Middle frontal gyrus (tissue), 1 donor: ENCODE data around the gene SYNM.
A peak's percentile ranks its signal among the peaks of the same experiment; 100 is the strongest.

Experiments
- DNase-seq: peaks from one replicate; pipeline ENCODE4 v3.0.0-alpha.2; 2015; ENCODE audit warnings: low spot score; ENCODE audit errors: extremely low spot score

The SYNM gene

DNA sequence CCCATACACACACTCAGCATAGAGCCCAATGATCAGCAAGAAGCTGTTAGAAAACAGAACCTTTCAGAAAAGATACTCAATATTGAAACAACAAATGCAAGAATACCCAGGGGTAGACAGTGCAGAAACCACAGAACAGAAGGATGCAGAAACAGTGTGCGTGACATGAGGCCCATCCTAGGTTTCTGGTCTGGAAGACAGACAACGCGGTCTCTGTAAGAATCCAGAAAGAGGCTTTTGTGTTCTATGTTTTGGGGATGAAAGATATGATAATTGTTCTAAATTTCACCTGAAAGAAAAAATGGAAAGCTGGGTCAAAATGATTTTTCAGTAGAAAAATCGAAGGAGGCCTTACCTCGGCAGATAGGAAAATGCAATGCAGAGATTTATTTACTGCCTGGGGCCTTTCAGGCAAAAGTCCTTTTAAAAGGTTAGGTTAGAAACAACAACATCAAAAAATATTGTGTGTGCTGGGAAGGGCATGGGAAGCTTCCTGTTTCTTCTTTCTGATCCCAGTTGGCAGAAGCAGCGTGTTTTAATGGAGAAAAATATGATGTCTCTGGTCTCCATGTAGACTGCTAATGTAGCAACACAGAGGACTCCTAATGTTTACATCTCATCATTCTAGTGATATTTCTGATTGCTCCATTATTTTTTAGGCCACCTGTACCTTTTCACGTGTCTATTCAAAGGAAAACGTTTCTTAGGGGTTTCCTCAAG lies 17.0 kb downstream of the SYNM start:
- DNase-seq, result no peak

DNA sequence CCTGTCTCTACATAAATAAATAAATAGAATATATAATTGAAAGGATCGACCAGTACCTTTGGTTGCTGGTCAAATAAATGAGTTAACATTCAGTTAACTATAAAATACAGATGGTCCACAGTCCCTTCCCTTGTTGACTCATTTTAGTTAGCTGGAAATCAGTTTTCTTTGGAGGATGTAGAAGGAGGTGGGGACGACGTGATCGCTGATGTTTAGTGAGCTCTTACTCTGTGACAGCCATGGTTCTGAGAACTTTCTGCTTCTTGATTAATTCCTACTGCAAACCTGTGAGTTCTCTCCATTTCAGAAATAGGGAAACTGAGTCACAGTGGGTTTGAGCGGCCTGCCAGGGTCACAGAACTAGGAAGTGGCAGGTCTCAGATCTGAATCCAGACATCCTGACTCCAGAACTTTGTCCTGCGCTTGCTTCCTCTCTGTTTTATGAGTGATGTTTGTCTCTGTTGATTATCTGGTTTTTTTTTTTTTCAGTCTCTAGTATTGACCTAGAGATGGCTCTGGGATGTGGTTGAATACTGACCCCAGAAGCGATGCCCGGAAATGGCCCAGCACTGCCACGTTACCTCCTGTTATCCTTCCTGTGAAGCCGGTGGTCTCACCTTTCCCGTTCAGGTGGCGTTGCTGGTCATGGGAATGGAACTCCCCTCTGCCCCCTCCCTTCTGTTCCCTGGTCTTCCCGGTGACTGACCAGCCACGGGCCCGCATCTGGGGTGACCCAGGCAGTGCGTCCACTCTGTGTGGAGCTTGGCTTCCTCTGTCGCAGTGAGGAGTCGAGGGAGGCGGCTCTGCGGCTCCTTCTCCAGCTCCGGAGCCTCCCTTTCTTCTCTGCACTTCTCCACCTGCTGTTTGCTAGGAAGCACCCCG lies 18.2 kb downstream of the SYNM start:
- DNase-seq, result no peak

- DNase-seq, result peak; percentile 69
These were observed 19.0 kb downstream of the SYNM start for GRCh38 chr15:99123713-99124451.

DNA sequence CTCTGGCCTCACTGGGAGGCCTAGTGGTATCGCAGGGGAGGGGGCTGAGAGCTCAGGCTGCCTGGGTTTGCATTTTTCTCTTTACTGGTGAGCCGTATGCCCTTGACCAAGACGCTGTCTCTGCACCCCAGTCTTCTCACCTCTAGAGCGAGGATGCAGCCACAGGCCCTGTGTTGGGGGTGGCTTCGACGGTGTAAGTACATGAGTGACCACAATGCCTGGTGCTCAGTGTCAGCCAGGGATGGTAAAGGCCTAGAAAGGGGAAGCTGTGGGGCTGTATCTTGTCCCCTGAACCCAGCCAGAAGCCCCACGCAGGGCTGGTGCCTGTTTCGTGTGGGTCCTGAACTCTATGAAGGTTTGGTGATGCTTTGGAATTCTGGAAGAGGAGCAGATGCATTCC lies 19.8 kb downstream of the SYNM start:
- DNase-seq, result no peak

- DNase-seq, result no peak
These were observed 20.4 kb downstream of the SYNM start for GRCh38 chr15:99125061-99125891.

DNA sequence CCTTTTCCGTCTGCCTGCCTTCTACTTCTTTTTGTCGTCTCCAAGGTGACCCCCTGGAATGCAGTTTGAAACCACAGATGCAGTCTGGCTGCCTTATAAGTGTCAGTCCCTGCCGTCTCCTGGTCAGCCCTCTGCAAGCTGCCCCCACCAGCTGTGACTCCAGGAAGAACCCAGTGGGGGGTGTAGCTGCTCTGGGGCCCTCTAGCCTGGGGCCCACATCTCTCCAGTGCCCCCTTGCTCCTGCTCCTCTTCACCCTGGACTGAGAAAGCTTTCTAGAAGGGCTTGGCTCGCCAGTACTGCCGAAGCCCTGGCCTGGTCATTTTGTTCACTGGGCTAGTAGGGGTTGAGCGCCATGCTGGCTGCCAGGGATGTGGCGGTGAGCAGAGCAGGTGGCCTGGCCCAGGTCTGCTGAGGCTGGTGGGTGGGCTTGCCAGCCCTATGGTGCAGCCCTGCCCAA lies 21.3 kb downstream of the SYNM start:
- no peak for DNase-seq

GRCh38 chr15:99126930-99127329 lies 22.1 kb downstream of the SYNM start:
- no peak for DNase-seq

DNA sequence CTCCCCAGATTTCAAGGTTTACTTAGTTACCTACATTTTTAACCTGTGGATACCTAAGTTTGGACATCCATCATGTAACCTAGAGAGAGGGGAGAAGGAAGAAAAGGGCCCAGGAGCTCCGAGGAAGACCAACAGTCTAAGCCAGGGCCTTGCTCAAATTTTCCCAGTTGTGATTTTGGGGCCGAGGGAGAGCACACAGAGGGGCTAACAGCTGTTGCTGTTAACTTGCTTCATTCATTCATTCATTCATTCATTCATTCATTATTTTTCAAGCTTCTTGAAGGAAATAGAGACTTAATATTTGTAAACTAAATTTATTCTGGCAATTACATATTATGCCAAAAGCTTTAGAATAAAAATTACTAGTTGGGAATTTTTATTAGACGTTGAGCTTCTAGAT lies 22.9 kb downstream of the SYNM start:
- DNase-seq, result no peak

- no peak for DNase-seq
These were observed 23.5 kb downstream of the SYNM start for GRCh38 chr15:99128411-99128810.

DNA sequence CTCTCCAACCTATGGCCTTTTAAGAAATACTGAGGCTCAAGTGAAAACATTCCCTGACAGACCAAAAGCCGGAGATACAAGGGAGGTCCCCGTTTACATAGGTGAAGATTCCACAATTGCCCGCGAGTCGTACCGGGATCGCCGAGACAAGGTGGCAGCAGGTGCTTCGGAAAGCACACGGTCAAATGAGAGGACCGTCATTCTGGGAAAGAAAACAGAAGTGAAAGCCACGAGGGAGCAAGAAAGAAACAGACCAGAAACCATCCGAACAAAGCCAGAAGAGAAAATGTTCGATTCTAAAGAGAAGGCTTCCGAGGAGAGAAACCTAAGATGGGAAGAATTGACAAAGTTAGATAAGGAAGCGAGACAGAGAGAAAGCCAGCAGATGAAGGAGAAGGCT lies 24.8 kb downstream of the SYNM start:
- DNase-seq, result no peak

- no peak for DNase-seq
These were observed 25.4 kb downstream of the SYNM start for GRCh38 chr15:99130314-99130713.

- no peak for DNase-seq
These were observed 26.0 kb downstream of the SYNM start for GRCh38 chr15:99130765-99131440.

DNA sequence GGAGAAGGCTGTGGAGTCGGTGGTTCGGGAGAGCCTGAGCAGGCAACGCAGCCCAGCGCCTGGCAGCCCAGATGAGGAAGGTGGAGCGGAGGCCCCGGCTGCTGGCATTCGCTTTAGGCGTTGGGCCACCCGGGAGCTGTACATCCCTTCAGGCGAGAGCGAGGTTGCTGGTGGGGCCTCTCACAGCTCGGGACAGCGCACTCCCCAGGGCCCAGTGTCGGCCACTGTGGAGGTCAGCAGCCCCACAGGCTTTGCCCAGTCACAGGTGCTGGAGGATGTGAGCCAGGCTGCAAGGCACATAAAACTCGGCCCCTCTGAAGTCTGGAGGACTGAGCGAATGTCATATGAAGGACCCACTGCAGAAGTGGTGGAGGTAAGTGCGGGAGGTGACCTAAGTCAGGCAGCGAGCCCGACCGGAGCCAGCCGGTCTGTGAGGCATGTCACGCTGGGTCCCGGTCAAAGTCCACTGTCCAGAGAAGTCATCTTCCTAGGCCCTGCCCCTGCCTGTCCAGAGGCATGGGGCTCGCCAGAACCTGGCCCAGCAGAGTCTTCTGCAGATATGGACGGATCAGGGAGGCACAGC lies 26.7 kb downstream of the SYNM start:
- DNase-seq, result no peak

DNA sequence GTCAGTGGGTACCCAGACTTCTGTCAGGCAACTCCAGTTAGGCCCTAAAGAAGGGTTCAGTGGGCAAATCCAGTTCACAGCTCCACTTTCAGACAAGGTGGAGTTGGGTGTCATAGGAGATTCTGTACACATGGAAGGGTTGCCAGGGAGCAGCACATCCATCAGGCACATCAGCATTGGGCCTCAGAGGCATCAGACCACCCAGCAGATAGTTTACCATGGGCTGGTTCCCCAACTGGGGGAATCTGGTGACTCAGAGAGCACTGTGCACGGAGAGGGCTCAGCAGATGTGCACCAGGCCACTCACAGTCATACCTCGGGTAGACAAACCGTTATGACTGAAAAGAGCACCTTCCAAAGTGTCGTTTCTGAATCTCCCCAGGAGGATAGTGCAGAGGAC lies 27.2 kb downstream of the SYNM start:
- DNase-seq, result no peak

DNA sequence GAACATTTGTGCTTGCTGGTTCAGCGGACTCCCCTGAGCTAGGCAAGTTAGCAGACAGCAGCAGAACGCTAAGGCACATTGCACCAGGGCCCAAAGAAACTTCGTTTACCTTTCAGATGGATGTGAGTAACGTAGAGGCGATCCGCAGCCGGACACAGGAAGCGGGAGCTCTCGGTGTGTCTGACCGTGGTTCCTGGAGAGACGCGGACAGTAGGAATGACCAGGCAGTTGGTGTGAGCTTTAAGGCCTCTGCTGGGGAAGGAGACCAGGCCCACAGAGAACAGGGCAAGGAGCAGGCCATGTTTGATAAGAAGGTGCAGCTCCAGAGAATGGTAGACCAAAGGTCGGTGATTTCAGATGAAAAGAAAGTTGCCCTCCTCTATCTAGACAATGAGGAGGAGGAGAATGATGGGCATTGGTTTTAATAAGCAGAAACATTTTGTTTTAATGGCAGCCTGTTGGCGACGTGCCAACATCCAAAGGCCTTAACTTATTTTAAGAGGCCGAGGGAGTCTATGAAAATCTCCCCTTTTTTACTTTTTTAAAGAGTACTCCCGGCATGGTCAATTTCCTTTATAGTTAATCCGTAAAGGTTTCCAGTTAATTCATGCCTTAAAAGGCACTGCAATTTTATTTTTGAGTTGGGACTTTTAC lies 27.9 kb downstream of the SYNM start:
- no peak for DNase-seq

DNA sequence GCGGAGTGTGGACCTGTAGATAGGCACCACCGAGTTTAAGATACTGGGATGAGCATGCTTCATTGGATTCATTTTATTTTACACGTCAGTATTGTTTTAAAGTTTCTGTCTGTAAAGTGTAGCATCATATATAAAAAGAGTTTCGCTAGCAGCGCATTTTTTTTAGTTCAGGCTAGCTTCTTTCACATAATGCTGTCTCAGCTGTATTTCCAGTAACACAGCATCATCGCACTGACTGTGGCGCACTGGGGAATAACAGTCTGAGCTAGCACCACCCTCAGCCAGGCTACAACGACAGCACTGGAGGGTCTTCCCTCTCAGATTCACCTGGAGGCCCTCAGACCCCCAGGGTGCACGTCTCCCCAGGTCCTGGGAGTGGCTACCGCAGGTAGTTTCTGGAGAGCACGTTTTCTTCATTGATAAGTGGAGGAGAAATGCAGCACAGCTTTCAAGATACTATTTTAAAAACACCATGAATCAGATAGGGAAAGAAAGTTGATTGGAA lies 29.5 kb downstream of the SYNM start:
- peak; percentile 25 for DNase-seq

DNA sequence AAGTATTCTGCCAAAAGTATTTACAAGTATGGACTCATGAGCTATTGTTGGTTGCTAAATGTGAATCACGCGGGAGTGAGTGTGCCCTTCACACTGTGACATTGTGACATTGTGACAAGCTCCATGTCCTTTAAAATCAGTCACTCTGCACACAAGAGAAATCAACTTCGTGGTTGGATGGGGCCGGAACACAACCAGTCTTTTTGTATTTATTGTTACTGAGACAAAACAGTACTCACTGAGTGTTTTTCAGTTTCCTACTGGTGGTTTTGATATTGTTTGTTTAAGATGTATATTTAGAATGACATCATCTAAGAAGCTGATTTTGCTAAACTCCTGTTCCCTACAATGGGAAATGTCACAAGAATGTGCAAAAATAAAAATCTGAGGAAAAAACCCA lies 30.3 kb downstream of the SYNM start:
- DNase-seq, result no peak

- DNase-seq, result no peak
These were observed 32.2 kb downstream of the SYNM start for GRCh38 chr15:99137111-99137546.

- DNase-seq, result no peak
These were observed 33.0 kb downstream of the SYNM start for GRCh38 chr15:99137877-99138276.
